ENCODE data around the gene FRMD4B. TPM values are rescaled to one million over a fixed set of nuclear protein-coding genes. Genes with fewer than 3 reads are reported as not detected.

FRMD4B gene
- total RNA-seq, 1 donor from 2014 or later: 140 TPM

DNA sequence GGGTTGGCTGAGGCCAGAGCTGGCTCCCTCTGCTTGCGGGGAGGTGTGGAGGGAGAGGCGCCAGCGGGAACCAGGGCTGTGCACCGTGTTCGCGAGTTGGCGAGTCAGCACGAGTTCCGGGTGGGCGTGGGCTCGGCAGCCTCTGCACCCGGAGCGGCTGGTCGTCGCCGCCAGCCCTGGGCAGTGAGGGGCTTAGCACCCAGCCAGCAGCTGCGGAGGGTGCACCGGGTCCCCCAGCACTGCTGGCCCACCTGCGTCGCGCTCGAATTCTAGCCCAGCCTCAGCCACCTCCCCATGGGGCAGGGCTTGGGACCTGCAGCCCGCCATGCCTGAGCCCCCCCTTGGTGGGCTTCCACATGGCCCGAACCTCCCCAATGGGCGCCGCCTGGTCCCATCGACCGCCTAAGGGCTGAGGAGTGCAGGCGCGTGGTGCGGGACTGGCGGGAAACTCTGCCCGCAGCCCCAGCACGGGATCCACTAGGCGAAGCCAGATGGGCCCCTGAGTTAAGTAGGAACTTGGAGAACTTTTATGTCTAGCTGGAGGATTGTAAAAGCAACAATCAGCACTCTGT lies 125.6 kb downstream of the FRMD4B start:
- TF ChIP-seq, protein P1, sequence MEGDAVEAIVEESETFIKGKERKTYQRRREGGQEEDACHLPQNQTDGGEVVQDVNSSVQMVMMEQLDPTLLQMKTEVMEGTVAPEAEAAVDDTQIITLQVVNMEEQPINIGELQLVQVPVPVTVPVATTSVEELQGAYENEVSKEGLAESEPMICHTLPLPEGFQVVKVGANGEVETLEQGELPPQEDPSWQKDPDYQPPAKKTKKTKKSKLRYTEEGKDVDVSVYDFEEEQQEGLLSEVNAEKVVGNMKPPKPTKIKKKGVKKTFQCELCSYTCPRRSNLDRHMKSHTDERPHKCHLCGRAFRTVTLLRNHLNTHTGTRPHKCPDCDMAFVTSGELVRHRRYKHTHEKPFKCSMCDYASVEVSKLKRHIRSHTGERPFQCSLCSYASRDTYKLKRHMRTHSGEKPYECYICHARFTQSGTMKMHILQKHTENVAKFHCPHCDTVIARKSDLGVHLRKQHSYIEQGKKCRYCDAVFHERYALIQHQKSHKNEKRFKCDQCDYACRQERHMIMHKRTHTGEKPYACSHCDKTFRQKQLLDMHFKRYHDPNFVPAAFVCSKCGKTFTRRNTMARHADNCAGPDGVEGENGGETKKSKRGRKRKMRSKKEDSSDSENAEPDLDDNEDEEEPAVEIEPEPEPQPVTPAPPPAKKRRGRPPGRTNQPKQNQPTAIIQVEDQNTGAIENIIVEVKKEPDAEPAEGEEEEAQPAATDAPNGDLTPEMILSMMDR (IDR thresholded peaks at IDR 0.05; ENCODE audit: unreplicated experiment): no peak

DNA sequence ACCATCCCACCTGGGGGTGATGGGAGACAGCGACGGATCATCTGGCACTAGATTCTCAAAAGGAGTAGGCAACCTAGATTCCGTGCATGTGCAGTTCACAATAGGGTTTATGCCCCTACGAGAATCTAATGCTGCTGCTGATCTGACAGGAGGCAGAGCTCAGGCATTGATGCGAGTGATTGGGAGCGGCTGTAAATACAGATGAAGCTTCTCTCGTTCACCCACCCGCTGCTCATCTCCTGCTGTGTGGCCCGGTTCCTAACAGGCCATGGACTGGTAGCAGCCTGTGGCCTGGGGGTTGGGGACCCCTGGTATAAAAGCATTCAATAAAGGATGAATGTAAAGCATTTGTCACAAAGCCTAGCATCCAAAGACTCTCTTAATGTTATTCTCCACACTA lies 126.8 kb downstream of the FRMD4B start:
- TF ChIP-seq, protein P1 (IDR thresholded peaks at IDR 0.05; ENCODE audit: unreplicated experiment): no peak
- Mint-ChIP-seq H3K36me3 (no peaks in the 10 kb centered on the region), H3K4me1 (peaks cover 16% of the 10 kb centered on the region), H3K27ac (no peak overlapping the region), H3K4me3 (no peak overlapping the region), H3K9me3 (no peaks in the 10 kb centered on the region), H3K27me3 (ENCODE audit: low read depth) (no peaks in the 10 kb centered on the region)
- no peak for DNase-seq (ENCODE audit: low spot score in 2 of 2, unreplicated experiment in 2 of 2)

More for the DNA sequence above, 125.6 kb downstream of the FRMD4B start:
- no peaks in the 10 kb centered on the region for H3K27me3 Mint-ChIP-seq (ENCODE audit: low read depth)
- peaks cover 18% of the 10 kb centered on the region for H3K4me1 Mint-ChIP-seq
- H3K4me3 Mint-ChIP-seq: no peak overlapping the region
- DNase-seq (ENCODE audit: low spot score in 2 of 2, unreplicated experiment in 2 of 2): no peak
- H3K27ac Mint-ChIP-seq: no peak overlapping the region
- no peaks in the 10 kb centered on the region for H3K36me3 Mint-ChIP-seq
- H3K9me3 Mint-ChIP-seq: no peaks in the 10 kb centered on the region

DNA sequence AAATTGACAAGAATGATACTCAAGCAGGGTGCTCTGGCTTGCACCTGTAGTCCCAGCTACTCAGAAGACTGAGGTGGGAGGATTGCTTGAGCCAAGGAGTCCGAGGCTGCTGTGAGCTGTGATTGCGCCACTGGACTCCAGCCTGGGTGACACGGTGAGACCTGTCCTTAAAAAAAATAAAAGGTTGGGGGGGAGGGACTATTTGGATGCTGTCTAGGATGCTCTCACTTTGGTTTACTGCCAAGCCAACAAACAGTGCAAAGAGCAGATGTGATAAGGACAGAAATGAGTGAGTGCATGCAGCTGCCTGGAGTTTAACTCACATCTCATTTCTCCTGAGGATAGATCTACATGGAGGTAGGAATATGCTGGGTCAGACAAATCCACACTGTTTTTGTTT lies 130.0 kb downstream of the FRMD4B start:
- H3K9me3 Mint-ChIP-seq: no peaks in the 10 kb centered on the region
- H3K4me1 Mint-ChIP-seq: peaks cover 38% of the 10 kb centered on the region
- H3K4me3 Mint-ChIP-seq: no peak overlapping the region
- no peaks in the 10 kb centered on the region for H3K36me3 Mint-ChIP-seq
- H3K27me3 Mint-ChIP-seq (ENCODE audit: low read depth): no peaks in the 10 kb centered on the region
- TF ChIP-seq, protein P1 (IDR thresholded peaks at IDR 0.05; ENCODE audit: unreplicated experiment): no peak
- no peak for DNase-seq (ENCODE audit: low spot score in 2 of 2, unreplicated experiment in 2 of 2)
- H3K27ac Mint-ChIP-seq: no peak overlapping the region

DNA sequence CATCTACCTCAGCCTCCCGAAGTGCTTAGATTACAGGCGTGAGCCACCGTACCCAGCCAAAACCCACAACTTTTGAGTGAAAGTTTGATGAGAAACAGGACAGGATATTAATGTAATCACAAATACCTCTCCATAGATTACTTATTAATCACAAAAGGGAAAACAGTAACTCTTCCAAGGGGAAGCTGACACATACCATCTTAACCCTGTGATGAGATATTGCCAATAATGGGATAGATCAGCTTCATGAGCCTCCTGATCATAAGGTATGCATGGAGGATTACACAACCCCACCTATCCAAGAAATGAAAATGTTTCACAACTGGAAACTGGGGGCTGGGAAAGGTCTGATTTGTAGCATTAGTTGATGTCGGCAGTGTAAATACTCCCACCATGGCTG lies 131.5 kb downstream of the FRMD4B start:
- TF ChIP-seq, protein P1 (IDR thresholded peaks at IDR 0.05; ENCODE audit: unreplicated experiment): no peak
- H3K36me3 Mint-ChIP-seq: no peaks in the 10 kb centered on the region
- H3K27ac Mint-ChIP-seq: no peak overlapping the region
- H3K4me1 Mint-ChIP-seq: peaks cover 47% of the 10 kb centered on the region
- H3K27me3 Mint-ChIP-seq (ENCODE audit: low read depth): no peaks in the 10 kb centered on the region
- H3K4me3 Mint-ChIP-seq: no peak overlapping the region
- no peaks in the 10 kb centered on the region for H3K9me3 Mint-ChIP-seq
- DNase-seq (ENCODE audit: low spot score in 2 of 2, unreplicated experiment in 2 of 2): no peak

DNA sequence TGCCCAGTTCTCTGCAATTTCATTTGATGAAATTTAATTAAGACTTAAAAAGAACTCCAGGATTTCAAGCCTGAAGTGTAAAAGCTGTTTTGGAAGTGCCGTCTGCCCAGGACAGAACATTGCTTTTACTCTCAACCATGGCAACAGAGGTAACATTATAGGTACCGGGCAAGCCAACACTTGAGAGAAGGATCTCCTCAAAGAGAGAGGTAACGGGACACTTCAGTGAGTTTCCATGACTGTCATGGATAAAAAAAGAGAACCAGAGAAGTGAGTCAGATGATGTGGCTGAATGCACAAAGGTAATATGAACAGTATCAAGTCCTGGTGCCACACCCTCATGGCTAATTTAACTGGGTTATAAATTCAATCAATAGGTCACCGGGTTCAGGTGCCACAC lies 133.3 kb downstream of the FRMD4B start:
- Mint-ChIP-seq H3K9me3 (no peaks in the 10 kb centered on the region), H3K4me1 (peaks cover 60% of the 10 kb centered on the region), H3K36me3 (no peaks in the 10 kb centered on the region), H3K27me3 (ENCODE audit: low read depth) (no peaks in the 10 kb centered on the region), H3K4me3 (no peak overlapping the region), H3K27ac (peak overlapping the region; percentile 97)
- no peak for DNase-seq (ENCODE audit: low spot score in 2 of 2, unreplicated experiment in 2 of 2)
- TF ChIP-seq, protein P1 (IDR thresholded peaks at IDR 0.05; ENCODE audit: unreplicated experiment): no peak

DNA sequence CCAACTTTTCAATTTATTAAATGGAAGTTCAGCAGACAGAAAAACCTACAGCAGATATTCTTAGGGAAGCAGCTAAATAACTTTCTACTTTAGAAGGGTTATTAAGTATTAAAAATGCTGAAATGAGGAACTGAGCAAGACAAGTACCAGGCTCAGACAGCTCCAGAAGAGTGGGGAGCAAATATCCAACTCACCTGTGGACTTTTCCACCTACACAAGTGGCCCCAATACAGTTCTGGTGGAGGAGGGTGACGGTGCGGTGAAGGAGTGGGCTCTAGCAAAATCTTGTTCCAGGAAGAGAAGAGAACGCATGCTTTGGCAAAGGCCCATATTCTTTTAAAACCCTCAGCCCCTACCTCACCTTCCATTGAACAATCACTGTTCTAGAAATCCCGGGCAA lies 133.7 kb downstream of the FRMD4B start:
- peak overlapping the region; percentile 14 for H3K4me3 Mint-ChIP-seq
- no peak for DNase-seq (ENCODE audit: low spot score in 2 of 2, unreplicated experiment in 2 of 2)
- no peaks in the 10 kb centered on the region for H3K9me3 Mint-ChIP-seq
- H3K27me3 Mint-ChIP-seq (ENCODE audit: low read depth): no peaks in the 10 kb centered on the region
- H3K4me1 Mint-ChIP-seq: peaks cover 64% of the 10 kb centered on the region
- TF ChIP-seq, protein P1 (IDR thresholded peaks at IDR 0.05; ENCODE audit: unreplicated experiment): no peak
- H3K36me3 Mint-ChIP-seq: no peaks in the 10 kb centered on the region
- peak overlapping the region; percentile 97 for H3K27ac Mint-ChIP-seq

Data from mesothelial cell of epicardium (in vitro differentiated cells).